H1 (cell line): ENCODE data around the gene MRGPRX4. TPM values are rescaled to one million over a fixed set of nuclear protein-coding genes. Genes with fewer than 3 reads are reported as not detected.

Experiments
- BCL11A ChIP-seq, 2 experiments: IDR thresholded peaks; one replicate each; pipeline ENCODE4 v1.6.1; 2011; ENCODE audit warnings: low read depth in 2 of 2, low read length in 2 of 2, mild to moderate bottlenecking in 2 of 2
- GABPA ChIP-seq: IDR thresholded peaks from 2 replicates; pipeline ENCODE4 v1.6.1; 2011; ENCODE audit warnings: mild to moderate bottlenecking, low read length, moderate library complexity, borderline replicate concordance; ENCODE audit not compliant: insufficient read depth
- GTF2F1 ChIP-seq: IDR thresholded peaks from 2 replicates; pipeline ENCODE4 v1.6.1; 2012; ENCODE audit warnings: low read depth, low read length, improper control_type of control experiment, borderline replicate concordance
- POLR2AphosphoS5 ChIP-seq: IDR thresholded peaks from 2 replicates; pipeline ENCODE4 v1.6.1; 2011; ENCODE audit warnings: low read depth, low read length
- TAF1 ChIP-seq: IDR thresholded peaks from 2 replicates; pipeline ENCODE4 v1.6.1; 2011; ENCODE audit warnings: mild to moderate bottlenecking, low read depth, low read length
- TCF12 ChIP-seq: IDR thresholded peaks from 2 replicates; pipeline ENCODE4 v1.6.1; 2011; ENCODE audit warnings: low read depth, mild to moderate bottlenecking, low read length
- polyA plus RNA-seq, 7 experiments: library from polyadenylated mRNA; depleted of rRNA in 3 of 7; stranded (reverse) in 5 of 7; unstranded in 2 of 7; fragments of >200 nt in 5 of 7; fragments of 200-250 nt in 2 of 7; gene quantifications; 1 replicate in 5 of 7; 2 replicates in 1 of 7; 4 replicates in 1 of 7; pipeline versions ENCODE4 v1.2.1 to v1.2.3, GENCODE V29; 2011 to 2013; ENCODE audit warnings: missing spikeins in 2 of 7, mixed read lengths in 2 of 7
- total RNA-seq: library from RNA; stranded (reverse); fragmentation: NEBNext Ultra II Directional; extraction: Animal tissue kit (Norgen Biotek cat#: 25700); gene quantifications from 2 replicates; pipeline ENCODE4 v1.2.1, GENCODE V29; 2021
- TF ChIP-seq, protein P1 (sequence below): IDR thresholded peaks from 2 replicates; pipeline ENCODE4 v1.6.1; 2012; ENCODE audit warnings: low read length, inconsistent platforms

The MRGPRX4 gene
- total and polyA plus RNA-seq, 2 of the 8 experiments (the other 6 are each of a cell fraction or from before 2014, with no cell fraction given) = not detected

DNA sequence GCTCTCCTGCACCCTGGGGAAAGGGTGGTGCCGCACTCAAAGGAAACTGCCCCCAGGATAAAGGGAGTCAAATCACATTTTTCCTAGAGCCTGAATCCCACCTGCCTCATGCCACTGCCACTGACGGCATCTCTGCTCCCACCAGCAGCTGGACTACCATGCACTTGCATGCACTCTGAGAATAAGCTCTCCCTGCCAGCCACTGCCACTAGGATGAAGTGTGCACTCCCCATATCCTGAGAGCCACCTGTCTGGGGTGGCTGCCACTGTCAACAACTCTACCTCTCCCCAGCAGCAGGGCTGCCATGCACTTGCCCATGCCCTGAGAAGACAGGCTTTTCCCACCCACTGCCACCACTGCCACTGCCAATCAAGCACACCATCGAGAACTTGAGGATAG is 31.6 kb downstream of the MRGPRX4 start (continued):
- TF ChIP-seq GTF2F1 (no peak), BCL11A (IDR thresholded peaks at IDR 0.05; ENCODE audit: low read depth in 2 of 2, low read length in 2 of 2) (no peak), TCF12 (no peak), TAF1 (no peak), GABPA (no peak), POLR2AphosphoS5 (no peak)
- TF ChIP-seq, protein P1, sequence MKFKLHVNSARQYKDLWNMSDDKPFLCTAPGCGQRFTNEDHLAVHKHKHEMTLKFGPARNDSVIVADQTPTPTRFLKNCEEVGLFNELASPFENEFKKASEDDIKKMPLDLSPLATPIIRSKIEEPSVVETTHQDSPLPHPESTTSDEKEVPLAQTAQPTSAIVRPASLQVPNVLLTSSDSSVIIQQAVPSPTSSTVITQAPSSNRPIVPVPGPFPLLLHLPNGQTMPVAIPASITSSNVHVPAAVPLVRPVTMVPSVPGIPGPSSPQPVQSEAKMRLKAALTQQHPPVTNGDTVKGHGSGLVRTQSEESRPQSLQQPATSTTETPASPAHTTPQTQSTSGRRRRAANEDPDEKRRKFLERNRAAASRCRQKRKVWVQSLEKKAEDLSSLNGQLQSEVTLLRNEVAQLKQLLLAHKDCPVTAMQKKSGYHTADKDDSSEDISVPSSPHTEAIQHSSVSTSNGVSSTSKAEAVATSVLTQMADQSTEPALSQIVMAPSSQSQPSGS = no peak
